Gastroesophageal sphincter (tissue), 3 donors: Measurements from ENCODE around the gene DNASE1L2.

Source experiments
- CTCF ChIP-seq, 4 experiments: fragments of 200-600 bp in 2 of 4; fragments of 450-650 bp in 2 of 4; sonication (generic) in 1 of 4; IDR thresholded peaks; one replicate each; pipeline ENCODE4 v1.5.1; 2017 to 2019; ENCODE audit warnings: antibody characterized with exemption in 4 of 4, mild to moderate bottlenecking in 2 of 4, moderate library complexity in 2 of 4
- POLR2A ChIP-seq, 2 donors: fragments of 450-650 bp; IDR thresholded peaks; one replicate each; pipeline ENCODE4 v1.6.1; 2017; ENCODE audit warnings: antibody characterized with exemption in 2 of 2, mild to moderate bottlenecking in 2 of 2, moderate library complexity in 1 of 2
- POLR2AphosphoS5 ChIP-seq: sonication (generic); formaldehyde crosslinking; IDR thresholded peaks from one replicate; pipeline ENCODE4 v1.6.1; 2017; ENCODE audit warnings: antibody characterized with exemption

GRCh38 chr16:2280981-2281542 lies 44.8 kb downstream of the DNASE1L2 start:
- TF ChIP-seq CTCF (IDR thresholded peaks at IDR 0.05) (no peak), POLR2AphosphoS5 (no peak), POLR2A (IDR thresholded peaks at IDR 0.05) (no peak)
